ENCODE data around the gene WHRN. TPM values are rescaled to one million over a fixed set of nuclear protein-coding genes. Genes with fewer than 3 reads are reported as not detected.

WHRN gene
- 1 to 10 TPM; 9.6 to 9.9 TPM for total RNA-seq

GRCh38 chr9:114505187-114506081, at the start of gene WHRN:
Gene WHRN, minus strand, starts transcription at chr9:114505473. Its CDS starts 672 bp downstream, at chr9:114504801.
- ChIA-PET CTCF (interaction anchor here (0.6 to 2.5 kb wide), 7 partner anchors 18 to 149 kb away, joined by 3 to 11 read pairs (median 4); partner anchors contain the start of gene ATP6V1G1), POLR2A (interaction anchor here (0.6 to 1.0 kb wide), 3 partner anchors 21 to 186 kb away, joined by 3 read pairs; partner anchors contain the start of gene ATP6V1G1)

GRCh38 chr9:114553202-114553601, 47.9 kb upstream of the WHRN start:
- CTCF ChIA-PET, result no interaction called here
- POLR2A ChIA-PET, result no interaction called here

GRCh38 chr9:114552706-114553105, 47.4 kb upstream of the WHRN start:
- POLR2A ChIA-PET, result no interaction called here
- CTCF ChIA-PET, result no interaction called here

- CTCF ChIA-PET, result no interaction called here
- POLR2A ChIA-PET, result no interaction called here
Observed at GRCh38 chr9:114551750-114552685, 46.7 kb upstream of the WHRN start.

GRCh38 chr9:114549697-114550330, 44.5 kb upstream of the WHRN start:
- CTCF ChIA-PET, result interaction anchor here (0.9 kb wide), 1 partner anchor 104 kb away, joined by 3 read pairs; no protein-coding TSS in a partner anchor

GRCh38 chr9:114546851-114547250, 41.6 kb upstream of the WHRN start:
- ChIA-PET CTCF (no interaction called here), POLR2A (no interaction called here)

More at GRCh38 chr9:114549697-114550330, 44.5 kb upstream of the WHRN start:
- POLR2A ChIA-PET, result no interaction called here

GRCh38 chr9:114545055-114545454, 39.8 kb upstream of the WHRN start:
- ChIA-PET CTCF (no interaction called here), POLR2A (no interaction called here)

- POLR2A ChIA-PET, result no interaction called here
- CTCF ChIA-PET, result interaction anchor here (0.7 kb wide), 1 partner anchor 1428 kb away, joined by 4 read pairs; no protein-coding TSS in a partner anchor
Observed at GRCh38 chr9:114539701-114540380, 34.6 kb upstream of the WHRN start.

GRCh38 chr9:114538241-114538640, 33.0 kb upstream of the WHRN start:
- ChIA-PET CTCF (no interaction called here), POLR2A (no interaction called here)

GRCh38 chr9:114532561-114533237, 27.4 kb upstream of the WHRN start:
- ChIA-PET CTCF (interaction anchor here (1.1 kb wide), 1 partner anchor 71 kb away, joined by 3 read pairs; no protein-coding TSS in a partner anchor), POLR2A (no interaction called here)

- ChIA-PET CTCF (no interaction called here), POLR2A (no interaction called here)
Observed at GRCh38 chr9:114529285-114529684, 24.0 kb upstream of the WHRN start.

- ChIA-PET CTCF (no interaction called here), POLR2A (no interaction called here)
Observed at GRCh38 chr9:114526807-114527206, 21.5 kb upstream of the WHRN start.

- POLR2A ChIA-PET, result no interaction called here
- CTCF ChIA-PET, result no interaction called here
Observed at GRCh38 chr9:114525513-114525912, 20.2 kb upstream of the WHRN start.

GRCh38 chr9:114524247-114524681, 19.0 kb upstream of the WHRN start:
- ChIA-PET CTCF (no interaction called here), POLR2A (no interaction called here)

- ChIA-PET CTCF (no interaction called here), POLR2A (no interaction called here)
Observed at GRCh38 chr9:114522847-114523246, 17.6 kb upstream of the WHRN start.

GRCh38 chr9:114522286-114522685, 17.0 kb upstream of the WHRN start:
- CTCF ChIA-PET, result no interaction called here
- POLR2A ChIA-PET, result no interaction called here

GRCh38 chr9:114521846-114522245, 16.6 kb upstream of the WHRN start:
- ChIA-PET CTCF (no interaction called here), POLR2A (no interaction called here)

GRCh38 chr9:114518599-114519022, 13.3 kb upstream of the WHRN start:
- CTCF ChIA-PET, result interaction anchor here (0.9 to 1.0 kb wide), 2 partner anchors 11 to 15 kb away, joined by 3 read pairs; no protein-coding TSS in a partner anchor
- POLR2A ChIA-PET, result interaction anchor here (0.7 kb wide), 1 partner anchor 9 kb away, joined by 3 read pairs; no protein-coding TSS in a partner anchor

GRCh38 chr9:114518120-114518519, 12.8 kb upstream of the WHRN start:
- CTCF ChIA-PET, result no interaction called here
- POLR2A ChIA-PET, result no interaction called here
